Activated CD4-positive, alpha-beta memory T cell treated with anti-CD3 and anti-CD28 coated beads for 36 hours (primary cell): ENCODE results near the gene RNF121. TPM values are rescaled to one million over a fixed set of nuclear protein-coding genes. Genes with fewer than 3 reads are reported as not detected.

Experiments used
- CTCF ChIA-PET: fragments of 350-600 bp; sonication (Branson Sonifier 250); formaldehyde crosslinking; loops from one replicate; lab custom pipeline; 2021; ENCODE audit warnings: antibody characterized with exemption, inconsistent platforms; lab: Charles Lee
- POLR2A ChIA-PET: fragments of 350-600 bp; sonication (Branson Sonifier 250); formaldehyde crosslinking; loops from one replicate; lab custom pipeline; 2021; ENCODE audit warnings: antibody characterized with exemption; lab: Charles Lee
- DNase-seq: peaks from one replicate; pipeline ENCODE4 v3.0.0-alpha.2; 2020
- H3K27ac Mint-ChIP-seq: one replicate; pipeline ENCODE4 v1.8.0; 2021; ENCODE audit warnings: mixed read lengths
- H3K27me3 Mint-ChIP-seq: one replicate; pipeline ENCODE4 v1.8.0; 2021; ENCODE audit warnings: mixed read lengths
- H3K36me3 Mint-ChIP-seq: one replicate; pipeline ENCODE4 v1.8.0; 2021; ENCODE audit warnings: mixed read lengths
- H3K4me1 Mint-ChIP-seq: one replicate; pipeline ENCODE4 v1.8.0; 2021; ENCODE audit warnings: low read depth, mixed read lengths
- H3K4me3 Mint-ChIP-seq: one replicate; pipeline ENCODE4 v1.8.0; 2021; ENCODE audit warnings: mild to moderate bottlenecking, mixed read lengths
- H3K9me3 Mint-ChIP-seq: one replicate; pipeline ENCODE4 v1.8.0; 2021; ENCODE audit warnings: mixed read lengths
- intact Hi-C: fragments of 100-400 bp; cut with micrococcal nuclease; formaldehyde crosslinking; loops from one replicate; pipeline ENCODE4 v1.15.1; 2023
- total RNA-seq, 2 experiments: library from RNA; stranded (reverse); gene quantifications; one replicate each; pipeline ENCODE4 v1.2.3, GENCODE V29; 2021

RNF121 gene
- total RNA-seq, 2 experiments from 2014 or later: 34.9 to 37.1 TPM

GRCh38 chr11:72040491-72041363 lies 111.9 kb downstream of the RNF121 start:
- Mint-ChIP-seq H3K27ac (no peak overlapping the region), H3K9me3 (no peaks in the 10 kb centered on the region), H3K27me3 (no peaks in the 10 kb centered on the region), H3K36me3 (peaks cover 5% of the 10 kb centered on the region), H3K4me3 (no peak overlapping the region), H3K4me1 (peaks cover 35% of the 10 kb centered on the region)
- ChIA-PET POLR2A (interaction anchor here (0.7 to 1.8 kb wide), 9 partner anchors 10 to 112 kb away, joined by 3 to 7 read pairs (median 5); partner anchors contain the start of genes ANAPC15, IL18BP, LAMTOR1 and RNF121), CTCF (interaction anchor here (0.7 to 4.0 kb wide), 11 partner anchors 8 to 390 kb away, joined by 3 to 57 read pairs (median 7); partner anchors contain the start of genes ANAPC15 and IL18BP)
- peak; percentile 83 for DNase-seq
- intact Hi-C loops: loop anchor here (1.0 to 5.0 kb wide), 5 partner anchors 40 to 392 kb away; partner anchors contain the start of genes ANAPC15, CLPB, LAMTOR1 and LRRC51

- Mint-ChIP-seq H3K9me3 (no peaks in the 10 kb centered on the region), H3K27ac (no peak overlapping the region), H3K27me3 (no peaks in the 10 kb centered on the region), H3K4me1 (peaks cover 30% of the 10 kb centered on the region), H3K4me3 (no peak overlapping the region), H3K36me3 (peaks cover 1% of the 10 kb centered on the region)
- peak; percentile 55 for DNase-seq
- POLR2A ChIA-PET: interaction anchor here (1.6 kb wide), 1 partner anchor 37 kb away, joined by 5 read pairs; no protein-coding TSS in a partner anchor
- intact Hi-C loops: loop anchor here (1.0 to 5.0 kb wide), 4 partner anchors 39 to 391 kb away; partner anchors contain the start of genes ANAPC15, CLPB, LAMTOR1 and LRRC51
- CTCF ChIA-PET: interaction anchor here (1.3 to 3.8 kb wide), 4 partner anchors 12 to 390 kb away, joined by 3 to 19 read pairs (median 13); no protein-coding TSS in a partner anchor
Observed at GRCh38 chr11:72041364-72042063, 112.7 kb downstream of the RNF121 start.

GRCh38 chr11:72042064-72042745 lies 113.4 kb downstream of the RNF121 start:
- ChIA-PET POLR2A (interaction anchor here (1.1 kb wide), 1 partner anchor 114 kb away, joined by 3 read pairs; the partner anchor contains the start of gene XNDC1N), CTCF (interaction anchor here (0.6 to 1.6 kb wide), 5 partner anchors 16 to 75 kb away, joined by 3 to 8 read pairs (median 6); no protein-coding TSS in a partner anchor)
- H3K4me1 Mint-ChIP-seq: peaks cover 24% of the 10 kb centered on the region
- no peak for DNase-seq
- H3K27ac Mint-ChIP-seq: no peak overlapping the region
- intact Hi-C loops: loop anchor here (5.0 kb wide), 1 partner anchor 390 kb away; the partner anchor contains the start of gene CLPB
- H3K27me3 Mint-ChIP-seq: no peaks in the 10 kb centered on the region
- peaks cover 1% of the 10 kb centered on the region for H3K36me3 Mint-ChIP-seq
- no peaks in the 10 kb centered on the region for H3K9me3 Mint-ChIP-seq
- H3K4me3 Mint-ChIP-seq: no peak overlapping the region

GRCh38 chr11:72045849-72046248 lies 117.0 kb downstream of the RNF121 start:
- CTCF ChIA-PET: interaction anchor here (1.9 kb wide), 1 partner anchor 20 kb away, joined by 8 read pairs; no protein-coding TSS in a partner anchor

More at GRCh38 chr11:72045849-72046248, 117.0 kb downstream of the RNF121 start:
- intact Hi-C loops: no loop called here
- Mint-ChIP-seq H3K4me1 (peaks cover 24% of the 10 kb centered on the region), H3K9me3 (no peaks in the 10 kb centered on the region), H3K27me3 (no peaks in the 10 kb centered on the region), H3K4me3 (no peak overlapping the region), H3K36me3 (peaks cover 2% of the 10 kb centered on the region), H3K27ac (no peak overlapping the region)
- POLR2A ChIA-PET: no interaction called here
- no peak for DNase-seq

Other genes starting within 250 kb of the RNF121 start
- gene DEFB108B, start 95.8 kb upstream of the RNF121 start, total RNA-seq: not detected
- gene DEFB131B, start 50.6 kb upstream of the RNF121 start, total RNA-seq: not detected
- 10 to 100 TPM; 12.4 to 13.2 TPM for gene XNDC1N, start 452 bp upstream of the RNF121 start, total RNA-seq
- 1 to 10 TPM; 6.6 to 9.3 TPM for gene IL18BP, start 69.9 kb downstream of the RNF121 start, total RNA-seq
- 100 to 1,000 TPM; 149 to 158 TPM for gene NUMA1, start 151.5 kb downstream of the RNF121 start, total RNA-seq
- gene LRRC51, start 151.8 kb downstream of the RNF121 start, total RNA-seq: 1 to 10 TPM; 8.3 to 8.5 TPM
- 10 to 100 TPM; 54.3 to 56.2 TPM for gene LAMTOR1, start 174.3 kb downstream of the RNF121 start, total RNA-seq
- not detected for gene TOMT, start 176.9 kb downstream of the RNF121 start, total RNA-seq
- gene ANAPC15, start 183.6 kb downstream of the RNF121 start, total RNA-seq: 10 to 100 TPM; 62.6 to 64.2 TPM
- gene FOLR3, start 206.7 kb downstream of the RNF121 start, total RNA-seq: not detected